ENCODE results near the gene RBBP6. TPM values are rescaled to one million over a fixed set of nuclear protein-coding genes. Genes with fewer than 3 reads are reported as not detected.

Gene RBBP6
- total and polyA plus RNA-seq, 9 of the 15 experiments (the other 6 are each of a cell fraction or from before 2014, with no cell fraction given): 19.2 to 76.6 (median 42.7) TPM

- TF ChIP-seq CHD7 (IDR thresholded peaks at IDR 0.05; ENCODE audit: low read depth, low read length): no peak
- no peak for TF ChIP-seq CREB3L1 (IDR thresholded peaks at IDR 0.05; ENCODE audit: borderline replicate concordance, low read depth)
- TF ChIP-seq ZNF436 (CRISPR knock-in tag; IDR thresholded peaks at IDR 0.05): no peak
- TF ChIP-seq SMC3 (conservative IDR thresholded peaks at IDR 0.05; ENCODE audit: insufficient read depth, low read depth, low read length): peak; percentile 82
- TF ChIP-seq NRF1 (conservative IDR thresholded peaks at IDR 0.05 in 1 of 2, IDR thresholded peaks at IDR 0.05 in 1 of 2): no peak
- TF ChIP-seq SUPT5H (IDR thresholded peaks at IDR 0.05): no peak
- TF ChIP-seq SETDB1 (IDR thresholded peaks at IDR 0.05; ENCODE audit: low read length): no peak
- no peak for TF ChIP-seq E4F1 (CRISPR knock-in tag; IDR thresholded peaks at IDR 0.05; ENCODE audit: borderline replicate concordance)
- TF ChIP-seq CREM (IDR thresholded peaks at IDR 0.05; ENCODE audit: low read depth): 0 out of 2 replicates have a peak, but pooled peaks have one; percentile 5
- TF ChIP-seq L3MBTL2 (IDR thresholded peaks at IDR 0.05): no peak
These were observed 22.3 kb upstream of the RBBP6 start (continued) for GRCh38 chr16:24516900-24517669.
